ENCODE measurements around the gene MLLT6.

MLLT6 gene

GRCh38 chr17:38761612-38762011 lies 56.5 kb downstream of the MLLT6 start:
- DNase-seq (ENCODE audit: low read depth in 1 of 2, low spot score in 1 of 2), result no peak

- DNase-seq (ENCODE audit: low read depth in 1 of 2, low spot score in 1 of 2), result no peak
Measured at GRCh38 chr17:38762231-38762630, 57.2 kb downstream of the MLLT6 start.

- DNase-seq (ENCODE audit: low read depth in 1 of 2, low spot score in 1 of 2), result no peak
Measured at GRCh38 chr17:38766341-38766740, 61.3 kb downstream of the MLLT6 start.

GRCh38 chr17:38768417-38768816 lies 63.3 kb downstream of the MLLT6 start:
- no peak for DNase-seq (ENCODE audit: low read depth in 1 of 2, low spot score in 1 of 2)

GRCh38 chr17:38773258-38773657 lies 68.2 kb downstream of the MLLT6 start:
- DNase-seq (ENCODE audit: low read depth in 1 of 2, low spot score in 1 of 2), result no peak

GRCh38 chr17:38777641-38778250 lies 72.7 kb downstream of the MLLT6 start:
- DNase-seq (ENCODE audit: low read depth in 1 of 2, low spot score in 1 of 2), result no peak
